GM12892 (cell line): Measurements from ENCODE around the gene NFYC.
"Not testable (repeated sequence)": the region's sequence is repeated elsewhere in the genome, so short reads cannot be mapped to it uniquely, and the experiment has no call there.

Experiments used
- POLR2A ChIP-seq: IDR thresholded peaks from 2 replicates; pipeline ENCODE4 v1.6.1; 2011; ENCODE audit warnings: low read depth, low read length, control low read depth
- POLR2AphosphoS5 ChIP-seq: IDR thresholded peaks from 2 replicates; pipeline ENCODE4 v1.6.1; 2011; ENCODE audit warnings: low read depth, low read length, control low read depth
- TAF1 ChIP-seq: IDR thresholded peaks from 2 replicates; pipeline ENCODE4 v1.6.1; 2011; ENCODE audit warnings: low read depth, mild to moderate bottlenecking, control low read depth, low read length, borderline replicate concordance

DNA sequence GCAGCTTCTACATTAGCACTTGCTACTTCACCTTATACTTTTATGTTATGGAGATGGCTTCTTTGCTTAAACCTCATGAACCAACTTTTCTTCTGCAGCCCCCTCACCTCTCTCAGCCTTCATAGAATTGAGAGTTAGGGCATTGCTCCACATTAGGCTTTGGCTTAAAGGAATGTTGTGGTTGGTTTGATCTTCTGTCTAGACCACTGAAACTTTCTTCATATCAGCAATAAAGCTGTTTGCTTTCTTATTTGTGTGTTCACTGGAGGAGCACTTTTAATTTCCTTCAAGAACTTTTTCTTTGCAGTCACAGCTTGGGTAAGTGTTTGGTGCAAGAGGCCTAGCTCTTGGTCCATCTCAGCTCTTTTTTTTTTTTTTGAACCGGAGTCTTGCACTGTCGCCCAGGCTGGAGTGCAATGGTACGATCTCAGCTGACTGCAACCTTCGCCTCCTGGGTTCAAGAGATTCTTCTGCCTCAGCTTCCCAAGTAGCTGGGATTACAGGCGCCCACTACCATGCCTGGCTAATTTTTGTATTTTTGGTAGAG, 37.9 kb downstream of the NFYC start:
- not testable (repeated sequence) for TF ChIP-seq TAF1, POLR2AphosphoS5, POLR2A
